ENCODE results near the gene DCLK1. TPM values are rescaled to one million over a fixed set of nuclear protein-coding genes. Genes with fewer than 3 reads are reported as not detected.

The DCLK1 gene
- total RNA-seq, 1 donor from 2014 or later: 22.4 TPM

DNA sequence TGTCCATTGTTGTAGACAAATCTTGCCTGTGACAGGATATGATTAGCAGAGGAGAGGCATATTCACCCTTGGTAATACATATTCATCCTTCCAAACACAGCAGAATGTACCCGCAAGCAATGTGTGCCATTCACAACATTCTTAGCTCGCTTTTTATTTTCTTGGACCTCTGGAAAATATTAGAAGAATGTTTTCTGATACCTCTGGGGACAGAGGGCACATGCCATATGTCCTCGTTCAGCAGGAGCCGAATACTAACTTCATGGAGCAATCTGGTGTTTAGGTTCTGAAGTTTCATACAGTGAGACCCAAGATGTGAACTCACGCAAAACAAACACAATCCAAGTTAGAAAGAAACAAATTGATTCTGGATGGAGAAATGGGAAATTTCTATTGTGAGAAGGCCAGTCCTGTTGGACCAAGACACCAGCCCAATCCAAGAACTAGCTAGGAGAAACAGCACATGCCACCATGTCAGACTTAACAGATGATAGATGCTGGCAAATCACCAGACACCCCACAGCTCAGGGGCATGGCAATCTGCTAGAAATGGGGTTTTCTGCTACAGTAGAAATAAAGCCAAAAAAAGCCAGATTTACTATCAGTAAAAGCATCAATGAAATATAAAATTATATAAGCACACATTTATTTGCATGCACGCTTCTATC is 297.4 kb downstream of the DCLK1 start:
- TF ChIP-seq, protein P1, sequence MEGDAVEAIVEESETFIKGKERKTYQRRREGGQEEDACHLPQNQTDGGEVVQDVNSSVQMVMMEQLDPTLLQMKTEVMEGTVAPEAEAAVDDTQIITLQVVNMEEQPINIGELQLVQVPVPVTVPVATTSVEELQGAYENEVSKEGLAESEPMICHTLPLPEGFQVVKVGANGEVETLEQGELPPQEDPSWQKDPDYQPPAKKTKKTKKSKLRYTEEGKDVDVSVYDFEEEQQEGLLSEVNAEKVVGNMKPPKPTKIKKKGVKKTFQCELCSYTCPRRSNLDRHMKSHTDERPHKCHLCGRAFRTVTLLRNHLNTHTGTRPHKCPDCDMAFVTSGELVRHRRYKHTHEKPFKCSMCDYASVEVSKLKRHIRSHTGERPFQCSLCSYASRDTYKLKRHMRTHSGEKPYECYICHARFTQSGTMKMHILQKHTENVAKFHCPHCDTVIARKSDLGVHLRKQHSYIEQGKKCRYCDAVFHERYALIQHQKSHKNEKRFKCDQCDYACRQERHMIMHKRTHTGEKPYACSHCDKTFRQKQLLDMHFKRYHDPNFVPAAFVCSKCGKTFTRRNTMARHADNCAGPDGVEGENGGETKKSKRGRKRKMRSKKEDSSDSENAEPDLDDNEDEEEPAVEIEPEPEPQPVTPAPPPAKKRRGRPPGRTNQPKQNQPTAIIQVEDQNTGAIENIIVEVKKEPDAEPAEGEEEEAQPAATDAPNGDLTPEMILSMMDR (conservative IDR thresholded peaks at IDR 0.05): no peak
- Mint-ChIP-seq H3K4me3 (no peak overlapping the region), H3K4me1 (no peaks in the 10 kb centered on the region), H3K9me3 (no peaks in the 10 kb centered on the region), H3K27ac (ENCODE audit: unreplicated experiment) (no peak overlapping the region), H3K36me3 (ENCODE audit: low read depth) (no peaks in the 10 kb centered on the region), H3K27me3 (ENCODE audit: low read depth) (no peaks in the 10 kb centered on the region)
- DNase-seq (ENCODE audit: low read depth, low spot score): no peak

- no peaks in the 10 kb centered on the region for H3K9me3 Mint-ChIP-seq
- H3K4me3 Mint-ChIP-seq: no peak overlapping the region
- TF ChIP-seq, protein P1 (conservative IDR thresholded peaks at IDR 0.05): no peak
- no peaks in the 10 kb centered on the region for H3K27me3 Mint-ChIP-seq (ENCODE audit: low read depth)
- no peaks in the 10 kb centered on the region for H3K4me1 Mint-ChIP-seq
- no peaks in the 10 kb centered on the region for H3K36me3 Mint-ChIP-seq (ENCODE audit: low read depth)
- H3K27ac Mint-ChIP-seq (ENCODE audit: unreplicated experiment): no peak overlapping the region
- no peak for DNase-seq (ENCODE audit: low read depth, low spot score)
Measured at GRCh38 chr13:35833031-35833430, 298.2 kb downstream of the DCLK1 start.

DNA sequence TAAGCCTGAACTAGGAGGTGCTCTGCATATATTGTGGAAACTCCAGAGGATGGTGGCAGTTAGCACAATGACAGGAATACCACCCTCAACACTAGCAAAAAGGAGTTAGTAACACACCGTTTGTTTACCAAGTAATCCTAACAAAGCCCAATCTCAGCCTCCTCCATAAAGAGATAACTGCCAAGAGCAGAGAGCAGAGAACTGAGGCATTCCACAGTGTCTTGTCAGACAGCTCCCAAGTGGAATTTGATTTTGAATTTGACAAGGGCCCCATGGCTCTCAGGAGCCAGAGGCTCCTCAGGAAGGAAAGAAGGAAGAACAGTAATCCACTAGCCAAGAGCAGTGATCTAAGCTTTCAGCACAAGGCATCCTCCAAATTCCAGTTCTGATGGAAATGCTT is 298.6 kb downstream of the DCLK1 start:
- TF ChIP-seq, protein P1 (conservative IDR thresholded peaks at IDR 0.05): no peak
- H3K4me1 Mint-ChIP-seq: no peaks in the 10 kb centered on the region
- no peak for DNase-seq (ENCODE audit: low read depth, low spot score)
- H3K36me3 Mint-ChIP-seq (ENCODE audit: low read depth): no peaks in the 10 kb centered on the region
- no peaks in the 10 kb centered on the region for H3K9me3 Mint-ChIP-seq
- no peaks in the 10 kb centered on the region for H3K27me3 Mint-ChIP-seq (ENCODE audit: low read depth)
- H3K27ac Mint-ChIP-seq (ENCODE audit: unreplicated experiment): no peak overlapping the region
- no peak overlapping the region for H3K4me3 Mint-ChIP-seq

DNA sequence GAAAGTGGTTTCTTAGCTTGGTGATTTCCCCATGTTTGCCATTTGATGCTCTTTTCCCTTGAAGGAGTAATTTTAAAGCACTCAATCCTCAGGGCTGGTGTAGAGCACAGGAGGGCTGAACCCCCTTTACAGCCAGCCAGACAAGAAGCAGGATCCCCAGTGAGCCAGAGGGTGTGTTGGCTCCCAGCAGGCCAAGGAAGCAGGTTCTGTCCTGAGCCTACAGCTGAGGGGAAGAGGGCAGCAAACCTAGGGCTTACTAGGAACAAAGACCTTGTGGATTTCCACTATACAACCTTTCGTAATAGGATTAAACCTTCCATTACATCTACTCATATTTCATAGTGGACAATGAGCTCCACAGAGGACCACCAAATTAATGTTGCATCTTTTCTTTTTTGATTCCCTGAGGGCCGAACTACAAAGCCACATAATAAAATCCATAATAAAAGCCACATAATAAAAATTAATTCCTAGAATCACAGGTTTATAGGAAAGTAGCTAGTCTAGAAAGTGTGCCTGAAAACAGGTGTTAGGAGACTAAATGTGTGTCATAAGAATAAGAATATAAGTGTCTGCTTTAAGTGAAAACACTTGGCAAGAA is 300.2 kb downstream of the DCLK1 start:
- Mint-ChIP-seq H3K4me3 (no peak overlapping the region), H3K36me3 (ENCODE audit: low read depth) (no peaks in the 10 kb centered on the region), H3K9me3 (no peaks in the 10 kb centered on the region), H3K4me1 (no peaks in the 10 kb centered on the region), H3K27ac (ENCODE audit: unreplicated experiment) (no peak overlapping the region), H3K27me3 (ENCODE audit: low read depth) (no peaks in the 10 kb centered on the region)
- TF ChIP-seq, protein P1 (conservative IDR thresholded peaks at IDR 0.05): no peak
- DNase-seq (ENCODE audit: low read depth, low spot score): no peak

DNA sequence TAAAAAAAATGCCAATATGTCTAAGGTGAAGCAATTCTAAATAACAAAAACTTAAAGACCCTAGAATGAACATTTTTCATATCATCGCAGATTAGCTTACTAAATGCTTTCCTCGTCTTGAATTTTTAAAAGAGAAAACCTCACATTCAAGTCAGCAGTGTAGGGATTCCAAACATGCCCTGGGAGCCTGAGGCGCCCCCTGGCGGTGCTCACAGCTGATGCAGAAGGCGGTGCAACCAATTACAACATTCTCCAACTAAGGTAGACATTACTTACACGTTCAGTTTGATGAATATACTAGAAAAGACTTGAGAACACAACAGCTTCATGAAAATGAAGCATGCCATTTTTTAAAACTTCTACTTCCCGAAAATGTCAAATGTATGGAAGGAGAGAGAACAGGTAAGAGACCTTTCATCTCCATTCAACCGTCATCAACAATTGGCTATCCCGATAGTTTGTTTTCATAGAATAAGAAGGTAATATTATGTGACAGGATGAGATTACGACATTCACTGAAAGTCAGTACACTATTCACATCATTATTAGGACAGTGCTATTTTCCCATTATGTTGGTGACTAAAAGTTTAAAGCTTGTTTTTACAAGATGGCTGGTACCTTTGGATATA is 304.4 kb downstream of the DCLK1 start:
- H3K9me3 Mint-ChIP-seq: no peaks in the 10 kb centered on the region
- H3K27me3 Mint-ChIP-seq (ENCODE audit: low read depth): no peaks in the 10 kb centered on the region
- no peak for DNase-seq (ENCODE audit: low read depth, low spot score)
- peaks cover 10% of the 10 kb centered on the region for H3K4me1 Mint-ChIP-seq
- H3K27ac Mint-ChIP-seq (ENCODE audit: unreplicated experiment): no peak overlapping the region
- TF ChIP-seq, protein P1 (conservative IDR thresholded peaks at IDR 0.05): peak; percentile 50
- peaks cover 4% of the 10 kb centered on the region for H3K36me3 Mint-ChIP-seq (ENCODE audit: low read depth)
- no peak overlapping the region for H3K4me3 Mint-ChIP-seq
